GM12875 (cell line): ENCODE measurements around the gene PIAS4.

Experiments
- H3K4me3 ChIP-seq: one replicate; pipeline ENCODE4 v1.5.1; 2011; ENCODE audit warnings: low read depth, low read length, control low read depth
- TF ChIP-seq, protein P1 (sequence below): IDR thresholded peaks from 2 replicates; pipeline ENCODE4 v1.5.1; 2011; ENCODE audit warnings: low read depth, mild to moderate bottlenecking, control low read depth, inconsistent platforms, low read length, moderate library complexity, borderline replicate concordance; ENCODE audit not compliant: insufficient read depth

Gene PIAS4

GRCh38 chr19:4083677-4084546 is 76.4 kb downstream of the PIAS4 start:
- H3K4me3 ChIP-seq = no peak overlapping the region
- TF ChIP-seq, protein P1, sequence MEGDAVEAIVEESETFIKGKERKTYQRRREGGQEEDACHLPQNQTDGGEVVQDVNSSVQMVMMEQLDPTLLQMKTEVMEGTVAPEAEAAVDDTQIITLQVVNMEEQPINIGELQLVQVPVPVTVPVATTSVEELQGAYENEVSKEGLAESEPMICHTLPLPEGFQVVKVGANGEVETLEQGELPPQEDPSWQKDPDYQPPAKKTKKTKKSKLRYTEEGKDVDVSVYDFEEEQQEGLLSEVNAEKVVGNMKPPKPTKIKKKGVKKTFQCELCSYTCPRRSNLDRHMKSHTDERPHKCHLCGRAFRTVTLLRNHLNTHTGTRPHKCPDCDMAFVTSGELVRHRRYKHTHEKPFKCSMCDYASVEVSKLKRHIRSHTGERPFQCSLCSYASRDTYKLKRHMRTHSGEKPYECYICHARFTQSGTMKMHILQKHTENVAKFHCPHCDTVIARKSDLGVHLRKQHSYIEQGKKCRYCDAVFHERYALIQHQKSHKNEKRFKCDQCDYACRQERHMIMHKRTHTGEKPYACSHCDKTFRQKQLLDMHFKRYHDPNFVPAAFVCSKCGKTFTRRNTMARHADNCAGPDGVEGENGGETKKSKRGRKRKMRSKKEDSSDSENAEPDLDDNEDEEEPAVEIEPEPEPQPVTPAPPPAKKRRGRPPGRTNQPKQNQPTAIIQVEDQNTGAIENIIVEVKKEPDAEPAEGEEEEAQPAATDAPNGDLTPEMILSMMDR = no peak

DNA sequence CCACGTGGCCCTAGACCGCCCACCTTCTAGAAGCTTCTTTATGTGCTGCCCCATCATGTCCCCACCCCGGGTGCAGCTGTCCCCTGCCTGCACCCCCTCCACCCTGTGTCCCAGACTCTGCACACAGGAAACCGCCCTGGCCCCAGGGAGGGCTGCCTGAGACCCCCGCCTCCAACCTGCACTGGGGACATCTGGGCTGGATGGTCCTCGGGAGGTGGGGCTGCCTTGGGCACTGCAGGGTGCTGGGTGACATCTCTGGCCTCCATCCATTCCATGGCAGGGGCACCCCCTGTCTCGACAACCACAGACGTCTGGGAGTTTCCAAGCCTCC is 77.0 kb downstream of the PIAS4 start:
- TF ChIP-seq, protein P1 = no peak
- no peak overlapping the region for H3K4me3 ChIP-seq

- TF ChIP-seq, protein P1 = no peak
- no peak overlapping the region for H3K4me3 ChIP-seq
These were observed 78.9 kb downstream of the PIAS4 start for GRCh38 chr19:4086411-4086867.

- TF ChIP-seq, protein P1 = no peak
- no peak overlapping the region for H3K4me3 ChIP-seq
These were observed 80.5 kb downstream of the PIAS4 start for GRCh38 chr19:4087787-4088679.

DNA sequence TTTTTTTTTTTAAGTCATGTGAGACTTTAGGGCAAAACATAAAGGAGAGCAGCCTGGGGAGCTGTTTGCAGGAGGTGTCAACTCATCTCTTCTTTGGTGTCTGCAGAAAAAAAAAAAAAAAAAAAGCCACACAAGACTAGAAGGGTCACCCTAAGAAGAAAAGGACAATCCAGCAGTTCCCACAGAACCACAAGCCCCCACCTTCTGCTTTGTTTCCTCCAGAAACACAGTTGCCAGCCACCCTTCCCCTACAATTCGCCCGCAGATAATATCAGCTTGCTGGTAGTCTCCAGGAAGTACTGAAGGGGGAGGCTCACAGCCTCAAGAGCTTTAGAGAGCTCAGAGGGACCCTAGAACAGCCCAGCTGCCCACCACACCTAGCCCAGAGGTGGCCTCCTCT is 81.4 kb downstream of the PIAS4 start:
- no peak overlapping the region for H3K4me3 ChIP-seq
- TF ChIP-seq, protein P1 = no peak
